Caki2 (cell line): ENCODE results near the gene TRIM54. TPM values are rescaled to one million over a fixed set of nuclear protein-coding genes. Genes with fewer than 3 reads are reported as not detected.
"Not testable (repeated sequence)": the region's sequence is repeated elsewhere in the genome, so short reads cannot be mapped to it uniquely, and the experiment has no call there.

Source experiments
- DNase-seq: peaks from one replicate; pipeline ENCODE4 v3.0.0-alpha.2; 2015; ENCODE audit warnings: low read depth
- in situ Hi-C: cut with HindIII; loops from 2 replicates; pipeline ENCODE4 v1.10.0; 2016; ENCODE audit warnings: low sequenced_read_pairs, low pct_unique_long_range_greater_than_20kb, mixed read lengths
- total RNA-seq: library from RNA; depleted of rRNA; stranded (reverse); fragments of >200 nt; shearing (Covaris generic); gene quantifications from 2 replicates; pipeline ENCODE4 v1.2.3, GENCODE V29; 2014; ENCODE audit warnings: low replicate concordance

TRIM54 gene
- total RNA-seq, 1 experiment from 2014 or later = not detected

GRCh38 chr2:27322301-27322765 is 40.1 kb downstream of the TRIM54 start:
- in situ Hi-C loops = no loop called here
- DNase-seq = no peak

GRCh38 chr2:27322766-27323595 is 40.8 kb downstream of the TRIM54 start, which contains the start of gene MPV17:
Gene MPV17, minus strand, starts transcription at chr2:27323097. Its CDS starts 580 bp downstream, at chr2:27322517.
- in situ Hi-C loops = no loop called here
- DNase-seq = peak; percentile 90

- no peak for DNase-seq
- in situ Hi-C loops = no loop called here
These were observed 41.5 kb downstream of the TRIM54 start for GRCh38 chr2:27323596-27324285.

GRCh38 chr2:27324720-27325119 is 42.5 kb downstream of the TRIM54 start:
- in situ Hi-C loops = no loop called here
- DNase-seq = no peak

- DNase-seq = no peak
- in situ Hi-C loops = no loop called here
These were observed 53.1 kb downstream of the TRIM54 start for GRCh38 chr2:27335311-27335710.

GRCh38 chr2:27336173-27336572 is 53.9 kb downstream of the TRIM54 start:
- in situ Hi-C loops = no loop called here
- no peak for DNase-seq

GRCh38 chr2:27347641-27348040 is 65.4 kb downstream of the TRIM54 start:
- no peak for DNase-seq
- in situ Hi-C loops = no loop called here

GRCh38 chr2:27350106-27350693 is 68.0 kb downstream of the TRIM54 start:
- no peak for DNase-seq

GRCh38 chr2:27351802-27352598 is 69.8 kb downstream of the TRIM54 start:
- in situ Hi-C loops = no loop called here
- DNase-seq = no peak

More at GRCh38 chr2:27350106-27350693, 68.0 kb downstream of the TRIM54 start:
- in situ Hi-C loops = no loop called here

- DNase-seq, in situ Hi-C loops: not testable (repeated sequence)
These were observed 71.1 kb downstream of the TRIM54 start for GRCh38 chr2:27353386-27353761.

- in situ Hi-C loops = no loop called here
- DNase-seq = peak; percentile 91
These were observed 71.8 kb downstream of the TRIM54 start for GRCh38 chr2:27353762-27354596.

GRCh38 chr2:27354597-27354927 is 72.3 kb downstream of the TRIM54 start:
- DNase-seq = no peak
- in situ Hi-C loops = no loop called here

- in situ Hi-C loops = no loop called here
- no peak for DNase-seq
These were observed 73.8 kb downstream of the TRIM54 start for GRCh38 chr2:27356056-27356381.

- peak; percentile 99 for DNase-seq
- in situ Hi-C loops = no loop called here
These were observed 74.4 kb downstream of the TRIM54 start, which contains the start of gene GTF3C2 for GRCh38 chr2:27356382-27357181. Gene GTF3C2, minus strand, starts transcription at chr2:27356764. Its CDS starts 13,210 bp downstream, at chr2:27343554.
